Measurements from ENCODE around the gene KCNQ5. TPM values are rescaled to one million over a fixed set of nuclear protein-coding genes. Genes with fewer than 3 reads are reported as not detected.

Gene KCNQ5
- total and polyA plus RNA-seq, 2 of the 8 experiments (the other 6 are each of a cell fraction or from before 2014, with no cell fraction given): 0.83 to 1.2 TPM

GRCh38 chr6:73139681-73140383 is 518.0 kb downstream of the KCNQ5 start:
- H3K27me3 ChIP-seq (replicated peaks in 1 of 4; ENCODE audit: control insufficient read depth in 3 of 4, extremely low read depth in 1 of 4, insufficient read depth in 3 of 4, low read length in 3 of 4): no peaks in the 10 kb centered on the region
- H3K79me2 ChIP-seq (ENCODE audit: control insufficient read depth in 1 of 2, insufficient read depth in 2 of 2, low read length in 2 of 2): no peaks in the 10 kb centered on the region
- no peaks in the 10 kb centered on the region for H3K36me3 ChIP-seq (ENCODE audit: control insufficient read depth in 2 of 4, insufficient read depth in 4 of 4, low read length in 3 of 4)
- ChIA-PET POLR2A (ENCODE audit: partially characterized antibody) (no interaction called here), CTCF (ENCODE audit: partially characterized antibody) (interaction anchor here (1.1 to 1.3 kb wide), 2 partner anchors 439 to 524 kb away, joined by 3 read pairs; no protein-coding TSS in a partner anchor)
- no peak overlapping the region for H4K8ac ChIP-seq (ENCODE audit: extremely low read depth, insufficient read depth, low read length)
- H4K91ac ChIP-seq (replicated peaks; ENCODE audit: insufficient read length, low read length): no peak overlapping the region
- no peak overlapping the region for H2BK20ac ChIP-seq (ENCODE audit: low read length)
- H3K79me1 ChIP-seq (ENCODE audit: low read depth, low read length): no peaks in the 10 kb centered on the region
- H3K56ac ChIP-seq (replicated peaks; ENCODE audit: insufficient read length, low read depth, low read length): peak overlapping the region; percentile 24
- H3K4me2 ChIP-seq (ENCODE audit: insufficient read depth in 1 of 2, low read depth in 2 of 2, low read length in 2 of 2): no peak overlapping the region
- H3K23ac ChIP-seq (ENCODE audit: insufficient read length): no peak overlapping the region
- TF ChIP-seq EP300 (IDR thresholded peaks at IDR 0.05; ENCODE audit: borderline replicate concordance in 1 of 2, low read depth in 2 of 2, low read length in 2 of 2): no peak
- no peak for TF ChIP-seq CTCF (IDR thresholded peaks at IDR 0.05; ENCODE audit: control extremely low read depth in 1 of 3, insufficient read depth in 1 of 3, low read depth in 1 of 3, low read length in 3 of 3)
- no peak for TF ChIP-seq HDAC2 (IDR thresholded peaks at IDR 0.05; ENCODE audit: borderline replicate concordance in 1 of 2, low read depth in 2 of 2, low read length in 2 of 2)
- TF ChIP-seq EGR1 (IDR thresholded peaks at IDR 0.05; ENCODE audit: borderline replicate concordance, low read depth, low read length): no peak
- TF ChIP-seq MAFK (IDR thresholded peaks at IDR 0.05; ENCODE audit: low read depth, low read length): no peak
- no peaks in the 10 kb centered on the region for H3K9me3 ChIP-seq (ENCODE audit: insufficient read depth in 2 of 2, low read depth in 1 of 2, low read length in 1 of 2)
- no peak overlapping the region for H2AFZ ChIP-seq (ENCODE audit: low read length)
- no peak overlapping the region for H3K9ac ChIP-seq (replicated peaks in 1 of 4; ENCODE audit: extremely low read depth in 1 of 4, low read depth in 3 of 4, low read length in 3 of 4)
- H2BK12ac ChIP-seq (ENCODE audit: low read depth, low read length): no peak overlapping the region
- H3K4me3 ChIP-seq (ENCODE audit: extremely low read depth in 1 of 4, insufficient read depth in 2 of 4, low read depth in 3 of 4, low read length in 4 of 4): no peak overlapping the region
- H2BK15ac ChIP-seq (ENCODE audit: low read length): no peak overlapping the region
- no peak overlapping the region for H3K18ac ChIP-seq (ENCODE audit: extremely low read depth, low read length)
- 85% methylated on average over 3 of the region's 3 CpGs; no CpG with 5 or more reads in 1 of the 2 experiments for WGBS, 2 experiments (ENCODE audit: extremely low coverage in 1 of 2, insufficient coverage in 1 of 2, insufficient read length in 1 of 2, insufficient replicate concordance in 2 of 2, low coverage in 1 of 2, low lambda C conversion rate in 2 of 2, missing lambda C conversion rate in 1 of 2)
- no peak overlapping the region for H3K14ac ChIP-seq (ENCODE audit: insufficient read length)
- H4K5ac ChIP-seq (ENCODE audit: insufficient read length, low read depth, low read length): no peak overlapping the region
- no peak overlapping the region for H3K4ac ChIP-seq (replicated peaks; ENCODE audit: insufficient read length, low read depth, low read length)
- no peak overlapping the region for H2AK5ac ChIP-seq (ENCODE audit: low read depth, low read length)
- H4K20me1 ChIP-seq (replicated peaks in 1 of 2; ENCODE audit: control insufficient read depth in 1 of 2, insufficient read depth in 2 of 2, low read length in 2 of 2): no peaks in the 10 kb centered on the region
- H2BK5ac ChIP-seq (ENCODE audit: low read depth, low read length): no peak overlapping the region
- H3K4me1 ChIP-seq (replicated peaks in 1 of 4; ENCODE audit: control insufficient read depth in 3 of 4, insufficient read depth in 4 of 4, low read length in 3 of 4): no peaks in the 10 kb centered on the region
- FAIRE-seq (no peak), DNase-seq (ENCODE audit: low read depth in 1 of 2, low spot score in 2 of 2) (no peak)
- H3K23me2 ChIP-seq (ENCODE audit: low read depth, low read length): no peaks in the 10 kb centered on the region
- H3K27ac ChIP-seq (ENCODE audit: low read depth, low read length): no peak overlapping the region
- no peak overlapping the region for H2BK120ac ChIP-seq (replicated peaks; ENCODE audit: low read depth, low read length)

Data from H1 (cell line).